AG09319 (cell line): ENCODE results near the gene SELPLG.

Experiments used
- DNase-seq: peaks from one replicate; pipeline ENCODE4 v3.0.0-alpha.2; 2010; ENCODE audit warnings: low read depth; ENCODE audit errors: extremely low read depth
- CTCF ChIP-seq: IDR thresholded peaks from 2 replicates; pipeline ENCODE4 v1.5.1; 2011; ENCODE audit warnings: low read depth, mild to moderate bottlenecking, inconsistent platforms, low read length, moderate library complexity

SELPLG gene

DNA sequence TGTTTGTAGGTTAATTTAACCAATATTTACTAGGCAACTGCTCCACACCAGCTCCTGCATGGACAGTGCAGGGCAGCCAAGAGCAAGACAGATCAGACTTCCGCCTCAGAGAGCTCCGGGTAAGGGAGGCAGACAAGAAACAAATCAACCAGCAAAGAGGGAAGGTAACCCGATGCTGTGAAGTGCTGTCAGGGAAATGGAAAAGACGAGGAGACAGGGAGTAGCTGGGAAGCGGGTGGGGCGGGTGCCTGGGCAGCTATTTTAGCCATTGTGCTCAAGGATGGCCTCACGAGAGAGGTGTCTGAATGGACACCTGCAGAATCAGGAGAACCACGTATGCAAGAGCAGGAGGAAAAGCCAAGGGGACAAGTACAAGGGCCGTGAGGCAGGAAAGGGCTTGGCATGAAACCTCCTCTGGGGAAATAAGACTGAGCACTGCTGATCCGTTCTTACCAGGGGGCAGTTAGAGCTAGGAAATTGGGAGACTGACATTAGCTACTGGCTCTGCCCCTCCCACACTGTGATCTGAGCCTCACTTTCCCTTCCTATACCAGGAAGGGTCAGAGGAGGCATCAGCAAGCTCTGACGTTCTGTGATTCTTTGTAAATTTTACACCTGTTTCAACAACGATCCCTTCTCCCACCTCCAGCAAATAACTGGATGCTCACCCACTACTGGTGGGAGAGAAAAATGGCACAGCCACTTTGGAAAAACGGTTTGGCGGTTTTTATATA lies 29.3 kb downstream of the SELPLG start:
- DNase-seq = no peak
- TF ChIP-seq CTCF = no peak

GRCh38 chr12:108603743-108604142 lies 30.0 kb downstream of the SELPLG start:
- DNase-seq = no peak
- TF ChIP-seq CTCF = no peak

- TF ChIP-seq CTCF = no peak
- no peak for DNase-seq
Observed at GRCh38 chr12:108602976-108603704, 30.6 kb downstream of the SELPLG start.

DNA sequence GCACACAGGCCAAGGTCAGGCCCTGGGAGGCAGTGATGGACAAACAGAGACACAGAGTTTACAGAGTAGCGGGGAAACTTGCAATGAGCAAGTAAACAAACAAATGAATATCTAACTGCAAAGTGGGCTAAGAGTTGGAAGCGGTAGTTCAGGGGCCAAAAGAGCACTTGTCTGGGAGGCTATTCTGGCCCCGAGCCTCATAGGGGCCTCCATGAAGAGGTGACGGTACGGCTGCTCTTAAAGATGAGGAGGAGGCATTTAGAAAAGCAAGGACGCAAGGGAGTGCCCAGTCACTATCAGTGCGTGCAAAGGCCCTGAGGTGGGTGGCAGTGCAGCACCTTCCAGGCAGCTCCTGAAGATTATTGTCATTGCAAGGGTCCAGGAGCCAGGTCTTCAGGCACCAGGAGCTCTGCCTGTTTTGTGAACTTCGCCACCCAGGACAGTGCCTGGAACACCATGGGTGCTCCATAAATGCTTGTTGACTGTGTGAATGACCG lies 31.4 kb downstream of the SELPLG start:
- DNase-seq = no peak
- no peak for TF ChIP-seq CTCF

GRCh38 chr12:108600702-108601007 lies 33.0 kb downstream of the SELPLG start:
- no peak for DNase-seq
- no peak for TF ChIP-seq CTCF

DNA sequence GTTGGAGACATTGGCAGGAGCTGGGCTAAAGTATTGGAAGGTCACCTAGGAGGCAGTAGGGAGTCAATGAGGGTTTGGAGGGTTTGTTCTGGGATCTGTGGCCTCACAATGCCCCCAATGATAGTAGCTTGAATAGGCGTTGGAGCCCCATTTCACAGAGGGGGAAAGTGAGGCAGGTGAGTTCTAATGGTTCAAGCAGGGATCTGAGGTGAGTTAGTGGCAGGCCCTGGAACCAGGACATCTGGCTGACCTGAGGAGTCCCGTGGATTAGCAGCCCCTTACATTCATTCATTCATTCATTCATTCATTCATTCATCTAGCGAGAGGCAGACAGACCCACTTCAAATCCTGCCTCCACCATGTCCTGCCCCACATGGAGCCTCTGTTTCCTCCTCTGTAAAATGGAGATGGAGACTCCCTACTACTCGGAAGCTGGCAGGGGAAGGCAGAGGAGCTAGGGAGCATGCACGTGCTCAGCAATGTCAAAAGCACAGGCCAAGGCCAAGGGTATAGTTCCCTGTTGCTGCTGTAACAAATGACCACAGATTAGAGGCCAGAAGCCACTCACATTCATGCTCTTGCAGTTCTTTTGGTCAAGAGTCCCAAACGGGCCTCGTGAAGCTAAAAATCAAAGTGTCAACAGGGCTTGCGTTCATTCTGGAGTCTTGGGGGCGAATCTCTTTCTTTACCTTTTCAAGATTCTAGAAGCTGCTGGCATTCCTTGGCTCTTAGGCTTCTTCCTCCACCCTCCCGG lies 33.6 kb downstream of the SELPLG start:
- no peak for DNase-seq
- no peak for TF ChIP-seq CTCF

DNA sequence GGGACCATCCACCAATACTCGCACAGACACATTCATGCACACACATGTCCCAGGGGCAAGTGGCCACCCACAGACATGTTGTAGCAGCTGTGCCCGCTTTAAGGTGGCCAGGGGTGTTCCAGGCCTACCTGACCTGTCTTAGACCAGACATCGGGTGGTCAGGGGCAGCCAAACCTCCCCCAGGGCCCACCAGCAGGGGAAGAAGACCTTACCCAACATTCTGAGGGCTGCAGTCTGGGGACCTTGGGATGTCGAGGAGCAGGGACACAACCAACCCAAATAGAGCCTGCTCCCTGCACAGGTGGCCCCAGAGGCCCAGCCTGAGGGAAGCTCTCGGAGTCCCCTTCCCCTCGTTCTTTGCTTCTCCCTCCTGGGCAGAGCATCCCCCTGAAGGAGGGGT lies 34.2 kb downstream of the SELPLG start:
- TF ChIP-seq CTCF = no peak
- DNase-seq = no peak
